Bronchial epithelial cell (primary cell): ENCODE measurements around the gene CDH13. TPM values are rescaled to one million over a fixed set of nuclear protein-coding genes. Genes with fewer than 3 reads are reported as not detected.

Experiments
- DNase-seq: peaks from one replicate; pipeline ENCODE4 v3.0.0-alpha.2; 2010; ENCODE audit warnings: low read depth
- FAIRE-seq: peaks from 2 replicates; lab custom pipeline; 2011; peaks lifted over from hg19 to GRCh38; lab: Jason Lieb, UNC
- H3K27me3 ChIP-seq: 2 replicates; pipeline ENCODE4 v1.5.1; 2011; ENCODE audit warnings: low read length; ENCODE audit not compliant: control insufficient read depth, insufficient read depth
- H3K36me3 ChIP-seq: 2 replicates; pipeline ENCODE4 v1.5.1; 2011; ENCODE audit warnings: low read length; ENCODE audit not compliant: control insufficient read depth, insufficient read depth
- H3K4me3 ChIP-seq: 2 replicates; pipeline ENCODE4 v1.5.1; 2011; ENCODE audit warnings: mild to moderate bottlenecking, low read depth, low read length, control low read depth
- CTCF ChIP-seq: IDR thresholded peaks from 2 replicates; pipeline ENCODE4 v1.5.1; 2011; ENCODE audit warnings: mild to moderate bottlenecking, moderate library complexity, low read length, control low read depth, inconsistent platforms; ENCODE audit not compliant: insufficient read depth, severe bottlenecking
- total RNA-seq: library from RNA; depleted of rRNA; stranded (reverse); fragments of >200 nt; gene quantifications from 2 replicates; pipeline ENCODE4 v1.2.1, GENCODE V29; 2014

The CDH13 gene
- total RNA-seq, 1 donor from 2014 or later, result 31.3 TPM

GRCh38 chr16:83762141-83762991, 1135.6 kb downstream of the CDH13 start:
- no peaks in the 10 kb centered on the region for H3K27me3 ChIP-seq
- no peak for TF ChIP-seq CTCF
- FAIRE-seq, result no peak
- no peak for DNase-seq
- no peak overlapping the region for H3K4me3 ChIP-seq
- H3K36me3 ChIP-seq, result no peaks in the 10 kb centered on the region

GRCh38 chr16:83762992-83763358, 1136.2 kb downstream of the CDH13 start:
- TF ChIP-seq CTCF, result no peak
- H3K36me3 ChIP-seq, result no peaks in the 10 kb centered on the region
- DNase-seq (no peak), FAIRE-seq (no peak)
- H3K4me3 ChIP-seq, result no peak overlapping the region
- no peaks in the 10 kb centered on the region for H3K27me3 ChIP-seq

- FAIRE-seq (no peak), DNase-seq (no peak)
- H3K27me3 ChIP-seq, result no peaks in the 10 kb centered on the region
- TF ChIP-seq CTCF, result no peak
- no peak overlapping the region for H3K4me3 ChIP-seq
- H3K36me3 ChIP-seq, result no peaks in the 10 kb centered on the region
Observed at GRCh38 chr16:83768986-83769385, 1142.2 kb downstream of the CDH13 start.

GRCh38 chr16:83769397-83770008, 1142.7 kb downstream of the CDH13 start:
- Histone ChIP-seq H3K27me3 (no peaks in the 10 kb centered on the region), H3K36me3 (no peaks in the 10 kb centered on the region), H3K4me3 (no peak overlapping the region)
- DNase-seq, result no peak
- TF ChIP-seq CTCF, result no peak
- no peak for FAIRE-seq

GRCh38 chr16:83771306-83771942, 1144.7 kb downstream of the CDH13 start:
- no peaks in the 10 kb centered on the region for H3K36me3 ChIP-seq
- no peak for DNase-seq
- no peak overlapping the region for H3K4me3 ChIP-seq
- no peak for TF ChIP-seq CTCF
- no peak for FAIRE-seq
- H3K27me3 ChIP-seq, result no peaks in the 10 kb centered on the region
